ENCODE measurements around the gene FBXL15.

FBXL15 gene, protein sequence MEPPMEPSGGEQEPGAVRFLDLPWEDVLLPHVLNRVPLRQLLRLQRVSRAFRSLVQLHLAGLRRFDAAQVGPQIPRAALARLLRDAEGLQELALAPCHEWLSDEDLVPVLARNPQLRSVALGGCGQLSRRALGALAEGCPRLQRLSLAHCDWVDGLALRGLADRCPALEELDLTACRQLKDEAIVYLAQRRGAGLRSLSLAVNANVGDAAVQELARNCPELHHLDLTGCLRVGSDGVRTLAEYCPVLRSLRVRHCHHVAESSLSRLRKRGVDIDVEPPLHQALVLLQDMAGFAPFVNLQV

DNA sequence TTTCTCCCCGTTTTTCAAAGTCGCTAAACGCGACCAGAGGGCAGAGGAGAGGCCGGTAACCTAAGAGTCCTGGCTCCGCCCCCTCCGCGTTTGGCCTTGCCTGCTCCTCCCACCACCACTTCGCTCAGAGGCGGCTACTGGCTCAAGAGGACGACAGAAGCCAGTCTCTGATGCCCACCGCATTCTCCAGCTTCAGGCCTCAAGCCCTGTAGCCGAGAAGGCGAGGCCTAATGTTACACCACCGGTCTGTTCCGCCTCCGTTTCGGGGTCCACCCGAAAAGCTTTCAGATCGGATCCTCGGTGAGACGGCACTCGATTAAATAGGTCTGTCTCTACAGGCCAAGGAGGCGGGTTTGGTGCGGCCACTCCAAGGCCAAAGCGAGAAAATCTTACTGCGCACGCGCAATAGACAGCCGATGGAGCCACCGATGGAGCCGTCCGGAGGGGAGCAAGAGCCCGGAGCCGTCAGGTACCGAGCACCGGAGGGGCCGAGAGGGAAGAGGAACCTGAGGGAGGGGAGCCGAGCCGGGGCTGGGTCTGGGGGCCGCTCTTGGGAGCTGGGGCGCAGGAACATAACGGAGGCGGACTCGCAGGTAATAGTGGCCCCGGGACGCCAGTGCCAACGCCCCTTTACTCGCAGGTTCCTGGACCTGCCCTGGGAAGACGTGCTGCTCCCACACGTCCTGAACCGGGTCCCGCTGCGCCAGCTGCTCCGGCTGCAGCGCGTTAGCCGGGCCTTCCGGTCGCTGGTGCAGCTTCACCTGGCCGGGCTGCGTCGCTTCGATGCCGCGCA is at the start of gene FBXL15:
TSS of gene FBXL15 (plus strand) at position 123 of the 793 bp plus-strand sequence. CDS start at position 417, 294 bp downstream.
- H3K27ac ChIP-seq, result peak within 1 kb of the TSS; percentile 99
- H3K27me3 ChIP-seq (ENCODE audit: insufficient read depth, low read depth, severe bottlenecking), result no peaks in the 10 kb centered on the region
- DNase-seq, result peak; percentile 96
- H3K9me3 ChIP-seq (ENCODE audit: severe bottlenecking), result no peaks in the 10 kb centered on the region
- peaks cover 46% of the 10 kb centered on the region for H3K36me3 ChIP-seq
- TF ChIP-seq, protein P1, sequence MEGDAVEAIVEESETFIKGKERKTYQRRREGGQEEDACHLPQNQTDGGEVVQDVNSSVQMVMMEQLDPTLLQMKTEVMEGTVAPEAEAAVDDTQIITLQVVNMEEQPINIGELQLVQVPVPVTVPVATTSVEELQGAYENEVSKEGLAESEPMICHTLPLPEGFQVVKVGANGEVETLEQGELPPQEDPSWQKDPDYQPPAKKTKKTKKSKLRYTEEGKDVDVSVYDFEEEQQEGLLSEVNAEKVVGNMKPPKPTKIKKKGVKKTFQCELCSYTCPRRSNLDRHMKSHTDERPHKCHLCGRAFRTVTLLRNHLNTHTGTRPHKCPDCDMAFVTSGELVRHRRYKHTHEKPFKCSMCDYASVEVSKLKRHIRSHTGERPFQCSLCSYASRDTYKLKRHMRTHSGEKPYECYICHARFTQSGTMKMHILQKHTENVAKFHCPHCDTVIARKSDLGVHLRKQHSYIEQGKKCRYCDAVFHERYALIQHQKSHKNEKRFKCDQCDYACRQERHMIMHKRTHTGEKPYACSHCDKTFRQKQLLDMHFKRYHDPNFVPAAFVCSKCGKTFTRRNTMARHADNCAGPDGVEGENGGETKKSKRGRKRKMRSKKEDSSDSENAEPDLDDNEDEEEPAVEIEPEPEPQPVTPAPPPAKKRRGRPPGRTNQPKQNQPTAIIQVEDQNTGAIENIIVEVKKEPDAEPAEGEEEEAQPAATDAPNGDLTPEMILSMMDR (IDR thresholded peaks at IDR 0.05; ENCODE audit: low read depth, low read length), result no peak
- H3K4me3 ChIP-seq (ENCODE audit: low read depth, low read length), result peak within 1 kb of the TSS; percentile 88

DNA sequence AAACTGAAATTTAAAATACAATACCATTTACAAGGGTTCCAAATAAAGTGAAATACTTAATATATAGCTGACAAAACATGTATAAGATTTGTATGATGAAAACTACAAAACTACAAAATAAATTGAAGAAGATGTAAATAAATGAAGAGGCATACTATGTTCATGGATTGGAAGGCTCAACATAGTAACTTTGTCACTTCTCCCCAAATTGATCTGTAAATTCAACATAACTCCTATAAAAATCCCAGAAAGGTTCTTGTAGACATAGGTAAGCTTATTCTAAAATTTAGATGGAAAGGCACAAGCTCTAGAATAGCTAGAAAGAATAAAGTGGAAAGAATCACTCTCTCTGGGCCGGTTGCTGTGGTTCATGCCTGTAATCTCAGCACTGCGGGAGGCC is 49.3 kb upstream of the FBXL15 start:
- DNase-seq, result no peak
- Histone ChIP-seq H3K36me3 (peaks cover 88% of the 10 kb centered on the region), H3K27ac (no peak overlapping the region), H3K4me3 (ENCODE audit: low read depth, low read length) (no peak overlapping the region), H3K27me3 (ENCODE audit: insufficient read depth, low read depth, severe bottlenecking) (no peaks in the 10 kb centered on the region), H3K9me3 (ENCODE audit: severe bottlenecking) (peaks cover 7% of the 10 kb centered on the region)
- TF ChIP-seq, protein P1 (IDR thresholded peaks at IDR 0.05; ENCODE audit: low read depth, low read length), result no peak

DNA sequence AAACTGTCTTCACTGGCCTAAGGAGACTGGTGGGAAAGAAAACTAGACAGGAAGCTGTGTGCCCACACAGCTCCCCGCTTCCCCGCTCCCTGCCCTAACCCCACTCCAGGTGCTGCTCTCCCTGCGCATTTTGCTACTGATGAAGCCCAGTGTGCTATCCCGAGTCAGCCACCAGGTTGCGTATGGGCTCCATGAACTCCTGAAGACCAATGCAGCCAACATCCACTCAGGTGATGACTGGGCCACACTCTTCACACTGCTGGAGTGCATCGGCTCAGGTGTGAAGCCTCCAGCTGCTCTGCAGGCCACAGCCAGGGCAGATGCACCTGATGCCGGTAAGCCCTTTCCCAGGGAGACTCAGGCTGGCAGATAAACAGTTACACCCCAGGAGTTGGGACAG is 45.4 kb upstream of the FBXL15 start:
- peaks cover 7% of the 10 kb centered on the region for H3K9me3 ChIP-seq (ENCODE audit: severe bottlenecking)
- DNase-seq, result peak; percentile 42
- no peak overlapping the region for H3K4me3 ChIP-seq (ENCODE audit: low read depth, low read length)
- TF ChIP-seq, protein P1 (IDR thresholded peaks at IDR 0.05; ENCODE audit: low read depth, low read length), result peak; percentile 42; the same call in 1 of the 2 replicates
- peaks cover 78% of the 10 kb centered on the region for H3K36me3 ChIP-seq
- no peak overlapping the region for H3K27ac ChIP-seq
- H3K27me3 ChIP-seq (ENCODE audit: insufficient read depth, low read depth, severe bottlenecking), result no peaks in the 10 kb centered on the region

DNA sequence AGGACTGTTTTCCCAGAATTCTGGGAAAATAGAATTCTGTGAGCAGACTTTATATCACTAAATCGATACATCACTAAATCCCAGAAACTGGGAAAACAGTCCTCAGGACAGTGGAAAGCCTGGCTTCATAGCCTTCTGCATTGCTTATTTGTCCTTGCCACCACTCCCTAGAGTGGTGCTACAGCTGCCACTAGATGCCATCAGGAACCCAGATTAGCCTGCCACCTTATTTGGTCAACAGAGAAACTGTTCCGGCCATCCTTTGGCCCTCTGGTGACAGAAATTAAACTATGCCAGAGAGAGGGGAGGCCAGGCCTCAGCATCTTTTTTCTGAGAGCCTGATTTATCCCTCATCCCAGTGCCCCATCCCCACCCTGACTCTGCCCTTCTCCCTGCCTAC is 44.8 kb upstream of the FBXL15 start:
- TF ChIP-seq, protein P1 (IDR thresholded peaks at IDR 0.05; ENCODE audit: low read depth, low read length), result no peak
- no peak for DNase-seq
- Histone ChIP-seq H3K36me3 (peaks cover 77% of the 10 kb centered on the region), H3K27me3 (ENCODE audit: insufficient read depth, low read depth, severe bottlenecking) (no peaks in the 10 kb centered on the region), H3K9me3 (ENCODE audit: severe bottlenecking) (peaks cover under 1% of the 10 kb centered on the region), H3K27ac (no peak overlapping the region), H3K4me3 (ENCODE audit: low read depth, low read length) (no peak overlapping the region)

DNA sequence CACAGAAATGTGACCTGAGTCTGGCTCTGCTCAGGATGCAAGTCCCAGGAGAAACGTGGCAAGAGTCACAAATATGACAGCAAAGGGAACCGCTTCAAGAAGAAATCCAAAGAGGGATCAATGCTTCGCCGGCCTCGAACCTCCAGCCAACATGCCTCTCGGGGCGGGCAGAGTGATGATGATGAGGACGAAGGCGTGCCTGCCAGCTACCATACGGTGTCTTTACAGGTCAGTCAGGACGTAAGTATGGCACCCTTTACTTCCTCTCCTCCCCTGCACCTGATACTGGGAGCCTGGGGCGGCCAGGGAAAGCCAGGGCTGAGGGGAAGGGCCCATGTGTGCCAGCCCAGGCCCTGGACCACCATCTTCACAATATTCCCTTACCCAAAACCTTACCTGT is 43.7 kb upstream of the FBXL15 start:
- peaks cover 74% of the 10 kb centered on the region for H3K36me3 ChIP-seq
- no peaks in the 10 kb centered on the region for H3K9me3 ChIP-seq (ENCODE audit: severe bottlenecking)
- H3K27me3 ChIP-seq (ENCODE audit: insufficient read depth, low read depth, severe bottlenecking), result no peaks in the 10 kb centered on the region
- no peak overlapping the region for H3K27ac ChIP-seq
- no peak overlapping the region for H3K4me3 ChIP-seq (ENCODE audit: low read depth, low read length)
- no peak for DNase-seq
- TF ChIP-seq, protein P1 (IDR thresholded peaks at IDR 0.05; ENCODE audit: low read depth, low read length), result no peak
